GM12878 (cell line): ENCODE results near the gene PRKN.

Experiments used
- ATF3 ChIP-seq: IDR thresholded peaks from 2 replicates; pipeline ENCODE4 v1.6.1; 2011; ENCODE audit warnings: low read depth, mild to moderate bottlenecking, low read length, moderate library complexity, borderline replicate concordance; ENCODE audit errors: extremely low read depth
- CBFB ChIP-seq: IDR thresholded peaks from 2 replicates; pipeline ENCODE4 v1.6.1; 2016; ENCODE audit warnings: antibody characterized with exemption, low read depth
- CBX3 ChIP-seq: fragments of 200-600 bp; sonication (generic); IDR thresholded peaks from 2 replicates; pipeline ENCODE4 v1.6.1; 2016; ENCODE audit warnings: low read depth, borderline replicate concordance
- EGR1 ChIP-seq, 2 experiments: IDR thresholded peaks; 1 replicate in 1 of 2; 2 replicates in 1 of 2; pipeline ENCODE4 v1.6.1; 2011 to 2012; ENCODE audit warnings: low read depth in 2 of 2, low read length in 2 of 2, borderline replicate concordance in 1 of 2, mild to moderate bottlenecking in 1 of 2, moderate library complexity in 1 of 2
- GABPA ChIP-seq: IDR thresholded peaks from 2 replicates; pipeline ENCODE4 v1.6.1; 2014; ENCODE audit warnings: antibody characterized with exemption, low read depth, mild to moderate bottlenecking, inconsistent platforms
- POLR2A ChIP-seq: IDR thresholded peaks from 2 replicates; pipeline ENCODE4 v1.6.1; 2011; ENCODE audit warnings: low read depth, mild to moderate bottlenecking, low read length
- POLR2AphosphoS5 ChIP-seq: IDR thresholded peaks from 2 replicates; pipeline ENCODE4 v1.6.1; 2011; ENCODE audit warnings: mild to moderate bottlenecking, low read length, inconsistent platforms
- TCF12 ChIP-seq: IDR thresholded peaks from 2 replicates; pipeline ENCODE4 v1.6.1; 2011; ENCODE audit warnings: low read depth, mild to moderate bottlenecking, low read length
- ZBTB33 ChIP-seq: fragments of 450-650 bp; IDR thresholded peaks from 2 replicates; pipeline ENCODE4 v1.6.1; 2017; ENCODE audit warnings: mild to moderate bottlenecking
- ZNF24 ChIP-seq: fragments of 450-650 bp; IDR thresholded peaks from 2 replicates; pipeline ENCODE4 v1.6.1; 2017; ENCODE audit warnings: antibody characterized with exemption, mild to moderate bottlenecking
- TF ChIP-seq, protein P1 (sequence below), 3 experiments: IDR thresholded peaks in 2 of 3; conservative IDR thresholded peaks in 1 of 3; 2 replicates each; pipeline ENCODE4 v1.5.1; 2011; ENCODE audit warnings: low read depth in 3 of 3, low read length in 3 of 3, mild to moderate bottlenecking in 3 of 3, control low read depth in 2 of 3, moderate library complexity in 2 of 3, inconsistent platforms in 1 of 3, mixed read lengths in 1 of 3; ENCODE audit not compliant: control insufficient read depth in 2 of 3, insufficient read depth in 1 of 3; ENCODE audit errors: extremely low read depth in 1 of 3
- TF ChIP-seq, protein P2 (sequence below): IDR thresholded peaks from 2 replicates; pipeline ENCODE4 v1.6.1; 2011; ENCODE audit warnings: borderline replicate concordance, low read depth, mild to moderate bottlenecking, moderate library complexity, mixed read lengths, low read length; ENCODE audit not compliant: insufficient read depth; ENCODE audit errors: extremely low read length

GRCh38 chr6:162371121-162371520 lies 356.4 kb downstream of the PRKN start:
- no peak for TF ChIP-seq CBFB
- no peak for TF ChIP-seq CBX3
- TF ChIP-seq GABPA: no peak
- no peak for TF ChIP-seq TCF12
- no peak for TF ChIP-seq ZBTB33
- no peak for TF ChIP-seq EGR1 (IDR thresholded peaks at IDR 0.05; ENCODE audit: borderline replicate concordance in 1 of 2, low read depth in 2 of 2, low read length in 2 of 2)
- no peak for TF ChIP-seq ATF3
- no peak for TF ChIP-seq POLR2AphosphoS5
- TF ChIP-seq ZNF24: no peak
- no peak for TF ChIP-seq POLR2A
- TF ChIP-seq, protein P1, sequence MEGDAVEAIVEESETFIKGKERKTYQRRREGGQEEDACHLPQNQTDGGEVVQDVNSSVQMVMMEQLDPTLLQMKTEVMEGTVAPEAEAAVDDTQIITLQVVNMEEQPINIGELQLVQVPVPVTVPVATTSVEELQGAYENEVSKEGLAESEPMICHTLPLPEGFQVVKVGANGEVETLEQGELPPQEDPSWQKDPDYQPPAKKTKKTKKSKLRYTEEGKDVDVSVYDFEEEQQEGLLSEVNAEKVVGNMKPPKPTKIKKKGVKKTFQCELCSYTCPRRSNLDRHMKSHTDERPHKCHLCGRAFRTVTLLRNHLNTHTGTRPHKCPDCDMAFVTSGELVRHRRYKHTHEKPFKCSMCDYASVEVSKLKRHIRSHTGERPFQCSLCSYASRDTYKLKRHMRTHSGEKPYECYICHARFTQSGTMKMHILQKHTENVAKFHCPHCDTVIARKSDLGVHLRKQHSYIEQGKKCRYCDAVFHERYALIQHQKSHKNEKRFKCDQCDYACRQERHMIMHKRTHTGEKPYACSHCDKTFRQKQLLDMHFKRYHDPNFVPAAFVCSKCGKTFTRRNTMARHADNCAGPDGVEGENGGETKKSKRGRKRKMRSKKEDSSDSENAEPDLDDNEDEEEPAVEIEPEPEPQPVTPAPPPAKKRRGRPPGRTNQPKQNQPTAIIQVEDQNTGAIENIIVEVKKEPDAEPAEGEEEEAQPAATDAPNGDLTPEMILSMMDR (IDR thresholded peaks at IDR 0.05 in 2 of 3, conservative IDR thresholded peaks at IDR 0.05 in 1 of 3; ENCODE audit: control insufficient read depth in 2 of 3, extremely low read depth in 1 of 3, insufficient read depth in 1 of 3, low read depth in 3 of 3, low read length in 3 of 3): no peak
- TF ChIP-seq, protein P2, sequence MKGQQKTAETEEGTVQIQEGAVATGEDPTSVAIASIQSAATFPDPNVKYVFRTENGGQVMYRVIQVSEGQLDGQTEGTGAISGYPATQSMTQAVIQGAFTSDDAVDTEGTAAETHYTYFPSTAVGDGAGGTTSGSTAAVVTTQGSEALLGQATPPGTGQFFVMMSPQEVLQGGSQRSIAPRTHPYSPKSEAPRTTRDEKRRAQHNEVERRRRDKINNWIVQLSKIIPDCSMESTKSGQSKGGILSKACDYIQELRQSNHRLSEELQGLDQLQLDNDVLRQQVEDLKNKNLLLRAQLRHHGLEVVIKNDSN: no peak
